WERI-Rb-1 (cell line): ENCODE measurements around the gene CHST9.

Source experiments
- DNase-seq: peaks from one replicate; pipeline ENCODE4 v3.0.0-alpha.2; 2020
- H3K27ac ChIP-seq: fragments of 250-450 bp; sonication (Bioruptor Pico); 2 replicates; pipeline ENCODE4 v1.5.1; 2020; ENCODE audit warnings: mild to moderate bottlenecking, moderate library complexity
- H3K27me3 ChIP-seq: fragments of 250-450 bp; sonication (Bioruptor Pico); 2 replicates; pipeline ENCODE4 v1.5.1; 2021; ENCODE audit warnings: mild to moderate bottlenecking, low read depth, moderate library complexity; ENCODE audit not compliant: insufficient read depth, severe bottlenecking
- H3K36me3 ChIP-seq: fragments of 250-450 bp; sonication (Bioruptor Pico); 2 replicates; pipeline ENCODE4 v1.5.1; 2020; ENCODE audit warnings: mild to moderate bottlenecking, moderate library complexity
- H3K4me3 ChIP-seq: 2 replicates; pipeline ENCODE4 v1.5.1; 2011; ENCODE audit warnings: low read depth, mild to moderate bottlenecking, control low read depth, low read length
- H3K9me3 ChIP-seq: fragments of 250-450 bp; sonication (Bioruptor Pico); 2 replicates; pipeline ENCODE4 v1.5.1; 2021; ENCODE audit warnings: mild to moderate bottlenecking, moderate library complexity; ENCODE audit not compliant: severe bottlenecking
- TF ChIP-seq, protein P1 (sequence below): IDR thresholded peaks from 2 replicates; pipeline ENCODE4 v1.5.1; 2011; ENCODE audit warnings: low read depth, mild to moderate bottlenecking, control low read depth, inconsistent platforms, low read length

CHST9 gene

DNA sequence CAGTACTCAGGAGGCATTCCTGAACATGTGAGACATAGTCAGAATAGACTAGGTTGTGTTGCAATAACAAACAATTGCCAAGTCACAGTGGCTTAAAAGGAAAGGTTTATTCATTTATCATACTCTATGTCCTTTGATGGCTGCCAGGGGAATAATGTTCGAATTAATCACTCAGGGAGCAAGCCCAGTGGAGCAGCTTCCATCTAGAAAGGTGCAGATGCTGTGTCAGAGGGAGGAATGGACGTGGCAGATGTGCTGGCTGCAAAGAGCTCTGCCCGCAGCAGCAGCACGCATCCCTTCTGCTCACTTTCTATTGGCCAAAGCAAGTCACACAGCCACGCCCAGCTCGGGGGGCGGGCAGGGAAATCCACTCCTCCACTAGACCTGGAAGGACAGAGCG lies 213.7 kb downstream of the CHST9 start:
- H3K36me3 ChIP-seq, result no peaks in the 10 kb centered on the region
- DNase-seq, result no peak
- H3K27ac ChIP-seq, result no peak overlapping the region
- no peaks in the 10 kb centered on the region for H3K27me3 ChIP-seq
- no peaks in the 10 kb centered on the region for H3K9me3 ChIP-seq
- TF ChIP-seq, protein P1, sequence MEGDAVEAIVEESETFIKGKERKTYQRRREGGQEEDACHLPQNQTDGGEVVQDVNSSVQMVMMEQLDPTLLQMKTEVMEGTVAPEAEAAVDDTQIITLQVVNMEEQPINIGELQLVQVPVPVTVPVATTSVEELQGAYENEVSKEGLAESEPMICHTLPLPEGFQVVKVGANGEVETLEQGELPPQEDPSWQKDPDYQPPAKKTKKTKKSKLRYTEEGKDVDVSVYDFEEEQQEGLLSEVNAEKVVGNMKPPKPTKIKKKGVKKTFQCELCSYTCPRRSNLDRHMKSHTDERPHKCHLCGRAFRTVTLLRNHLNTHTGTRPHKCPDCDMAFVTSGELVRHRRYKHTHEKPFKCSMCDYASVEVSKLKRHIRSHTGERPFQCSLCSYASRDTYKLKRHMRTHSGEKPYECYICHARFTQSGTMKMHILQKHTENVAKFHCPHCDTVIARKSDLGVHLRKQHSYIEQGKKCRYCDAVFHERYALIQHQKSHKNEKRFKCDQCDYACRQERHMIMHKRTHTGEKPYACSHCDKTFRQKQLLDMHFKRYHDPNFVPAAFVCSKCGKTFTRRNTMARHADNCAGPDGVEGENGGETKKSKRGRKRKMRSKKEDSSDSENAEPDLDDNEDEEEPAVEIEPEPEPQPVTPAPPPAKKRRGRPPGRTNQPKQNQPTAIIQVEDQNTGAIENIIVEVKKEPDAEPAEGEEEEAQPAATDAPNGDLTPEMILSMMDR, result no peak
- no peak overlapping the region for H3K4me3 ChIP-seq

DNA sequence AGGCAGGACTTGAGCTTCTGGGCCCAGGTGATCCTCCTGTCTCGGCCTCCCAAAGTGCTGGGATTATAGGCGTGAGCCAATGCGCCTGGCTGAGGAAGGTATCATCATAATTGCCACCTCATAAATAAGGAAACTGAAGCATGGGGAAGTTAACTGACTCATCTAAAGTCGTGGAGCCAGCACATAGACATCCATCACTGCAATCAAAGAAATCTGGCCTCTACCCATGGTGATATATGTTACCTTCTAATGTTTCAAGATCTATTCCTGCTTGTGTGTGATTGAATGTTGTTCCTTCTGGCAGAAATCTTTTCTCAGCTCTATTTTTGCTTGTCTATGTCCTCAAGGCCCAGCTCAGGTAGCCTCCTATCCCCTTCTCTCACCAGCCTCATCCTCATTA lies 214.5 kb downstream of the CHST9 start:
- Histone ChIP-seq H3K27me3 (no peaks in the 10 kb centered on the region), H3K9me3 (no peaks in the 10 kb centered on the region), H3K4me3 (no peak overlapping the region), H3K36me3 (no peaks in the 10 kb centered on the region), H3K27ac (no peak overlapping the region)
- TF ChIP-seq, protein P1, result no peak
- DNase-seq, result no peak

DNA sequence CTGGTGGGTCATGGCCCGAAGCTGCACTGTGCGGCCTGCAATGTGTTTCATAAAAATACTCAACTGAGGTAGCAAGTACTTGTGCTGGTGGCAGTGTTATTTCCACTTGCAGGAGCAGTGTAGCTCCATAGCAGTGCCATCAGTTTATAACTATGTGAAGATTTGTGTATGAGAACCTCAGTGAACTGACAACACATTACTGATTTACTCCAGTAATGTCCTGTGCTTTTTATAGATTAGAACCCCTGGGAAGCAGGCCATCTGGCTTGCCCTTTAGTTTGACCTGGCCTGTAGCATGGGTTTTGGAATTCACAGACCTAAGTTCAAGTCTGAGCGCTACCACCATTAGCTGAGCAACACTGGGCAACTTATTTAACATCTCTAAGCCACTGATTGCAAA lies 219.9 kb downstream of the CHST9 start:
- no peaks in the 10 kb centered on the region for H3K27me3 ChIP-seq
- no peak overlapping the region for H3K27ac ChIP-seq
- H3K9me3 ChIP-seq, result no peaks in the 10 kb centered on the region
- TF ChIP-seq, protein P1, result no peak
- no peak for DNase-seq
- no peak overlapping the region for H3K4me3 ChIP-seq
- no peaks in the 10 kb centered on the region for H3K36me3 ChIP-seq

DNA sequence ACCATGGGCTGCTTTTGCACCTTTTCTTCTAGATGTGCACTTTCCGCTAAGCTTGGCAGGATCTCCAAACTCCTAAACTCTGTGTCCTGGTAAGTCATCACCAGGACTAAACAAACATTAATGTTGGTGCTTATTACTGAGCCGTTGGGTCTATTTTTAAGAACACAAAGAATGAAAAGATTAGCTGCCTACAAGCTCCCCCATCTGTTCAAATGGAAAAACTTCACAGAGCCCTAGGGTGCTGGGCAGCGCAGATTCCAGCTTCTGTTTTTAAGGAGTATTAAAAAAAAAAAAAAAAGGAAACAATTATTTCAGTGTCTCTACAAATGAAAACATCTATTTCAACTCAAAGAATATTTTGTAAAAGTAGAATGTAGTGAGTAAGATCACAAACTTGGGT lies 221.8 kb downstream of the CHST9 start:
- Histone ChIP-seq H3K27me3 (no peaks in the 10 kb centered on the region), H3K36me3 (no peaks in the 10 kb centered on the region), H3K9me3 (no peaks in the 10 kb centered on the region), H3K27ac (no peak overlapping the region), H3K4me3 (no peak overlapping the region)
- no peak for DNase-seq
- TF ChIP-seq, protein P1, result no peak

DNA sequence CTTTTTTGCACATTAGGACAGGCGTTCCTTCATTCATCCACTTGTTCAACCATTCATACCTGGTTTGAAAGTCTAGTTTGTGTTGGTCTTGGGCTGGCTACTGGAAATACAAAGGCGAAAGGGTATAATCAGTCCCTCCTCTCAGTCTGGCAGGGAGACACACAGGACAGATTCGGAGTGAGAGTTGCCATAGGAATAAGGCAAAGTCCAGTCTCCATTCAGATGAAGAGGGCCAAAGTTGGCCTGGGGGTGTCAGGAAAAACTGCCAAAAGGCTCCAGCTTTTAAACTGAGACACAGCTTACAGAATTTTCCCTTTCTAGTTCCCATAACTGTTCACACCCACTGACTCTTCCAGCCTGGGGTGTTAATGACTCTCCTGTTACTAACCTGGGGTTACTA lies 223.3 kb downstream of the CHST9 start:
- H3K9me3 ChIP-seq, result no peaks in the 10 kb centered on the region
- H3K4me3 ChIP-seq, result no peak overlapping the region
- TF ChIP-seq, protein P1, result no peak
- no peaks in the 10 kb centered on the region for H3K36me3 ChIP-seq
- H3K27me3 ChIP-seq, result no peaks in the 10 kb centered on the region
- no peak for DNase-seq
- no peak overlapping the region for H3K27ac ChIP-seq

DNA sequence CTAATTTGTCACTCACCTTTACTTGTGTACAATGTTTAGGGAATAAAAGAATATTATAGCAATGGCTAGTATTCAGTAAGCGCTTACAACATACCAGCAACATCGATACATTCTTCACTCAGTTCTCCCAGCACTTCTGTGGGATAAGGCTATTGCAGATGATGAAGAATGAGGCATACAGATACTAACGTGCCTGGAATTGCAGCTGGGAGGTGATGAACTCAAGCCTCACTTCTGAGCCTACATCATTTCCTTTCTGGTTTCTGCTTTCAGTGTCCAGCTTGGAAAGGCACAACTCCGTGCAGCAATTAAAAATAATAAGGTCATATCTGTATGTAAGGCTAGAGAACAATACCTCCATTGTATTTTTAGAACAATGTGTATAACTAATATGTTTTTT lies 224.2 kb downstream of the CHST9 start:
- no peak overlapping the region for H3K4me3 ChIP-seq
- no peaks in the 10 kb centered on the region for H3K9me3 ChIP-seq
- H3K27me3 ChIP-seq, result no peaks in the 10 kb centered on the region
- H3K27ac ChIP-seq, result no peak overlapping the region
- no peak for DNase-seq
- H3K36me3 ChIP-seq, result no peaks in the 10 kb centered on the region
- TF ChIP-seq, protein P1, result no peak
